ENCODE data around the gene LIPC. TPM values are rescaled to one million over a fixed set of nuclear protein-coding genes. Genes with fewer than 3 reads are reported as not detected.

Gene LIPC
- total RNA-seq, 1 donor from 2014 or later: not detected

DNA sequence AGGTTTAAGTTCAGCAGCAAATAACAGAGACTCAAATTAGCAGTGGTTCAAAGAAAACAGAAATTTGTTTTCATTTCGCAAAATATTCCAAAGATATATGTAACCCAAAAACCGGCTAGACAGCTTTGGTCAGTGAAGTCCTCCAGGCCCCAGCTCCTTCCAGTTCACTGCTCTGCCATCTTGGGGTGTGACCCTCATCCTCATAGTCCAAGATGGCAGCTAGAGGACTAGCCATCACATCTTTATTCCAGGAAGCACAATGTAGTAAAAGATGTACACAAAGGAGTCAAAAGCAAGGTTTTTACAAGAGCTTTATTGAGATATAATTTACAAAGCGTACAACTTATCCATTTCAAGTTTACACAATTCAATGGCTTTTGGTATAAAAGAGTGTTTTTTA lies 107.1 kb downstream of the LIPC start:
- no peak for DNase-seq (ENCODE audit: extremely low spot score in 2 of 2)
- TF ChIP-seq, protein P1, sequence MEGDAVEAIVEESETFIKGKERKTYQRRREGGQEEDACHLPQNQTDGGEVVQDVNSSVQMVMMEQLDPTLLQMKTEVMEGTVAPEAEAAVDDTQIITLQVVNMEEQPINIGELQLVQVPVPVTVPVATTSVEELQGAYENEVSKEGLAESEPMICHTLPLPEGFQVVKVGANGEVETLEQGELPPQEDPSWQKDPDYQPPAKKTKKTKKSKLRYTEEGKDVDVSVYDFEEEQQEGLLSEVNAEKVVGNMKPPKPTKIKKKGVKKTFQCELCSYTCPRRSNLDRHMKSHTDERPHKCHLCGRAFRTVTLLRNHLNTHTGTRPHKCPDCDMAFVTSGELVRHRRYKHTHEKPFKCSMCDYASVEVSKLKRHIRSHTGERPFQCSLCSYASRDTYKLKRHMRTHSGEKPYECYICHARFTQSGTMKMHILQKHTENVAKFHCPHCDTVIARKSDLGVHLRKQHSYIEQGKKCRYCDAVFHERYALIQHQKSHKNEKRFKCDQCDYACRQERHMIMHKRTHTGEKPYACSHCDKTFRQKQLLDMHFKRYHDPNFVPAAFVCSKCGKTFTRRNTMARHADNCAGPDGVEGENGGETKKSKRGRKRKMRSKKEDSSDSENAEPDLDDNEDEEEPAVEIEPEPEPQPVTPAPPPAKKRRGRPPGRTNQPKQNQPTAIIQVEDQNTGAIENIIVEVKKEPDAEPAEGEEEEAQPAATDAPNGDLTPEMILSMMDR (IDR thresholded peaks at IDR 0.05): no peak
- TF ChIP-seq POLR2AphosphoS5 (IDR thresholded peaks at IDR 0.05; ENCODE audit: insufficient read depth in 1 of 2, low read depth in 1 of 2) (no peak), POLR2A (IDR thresholded peaks at IDR 0.05) (no peak)

DNA sequence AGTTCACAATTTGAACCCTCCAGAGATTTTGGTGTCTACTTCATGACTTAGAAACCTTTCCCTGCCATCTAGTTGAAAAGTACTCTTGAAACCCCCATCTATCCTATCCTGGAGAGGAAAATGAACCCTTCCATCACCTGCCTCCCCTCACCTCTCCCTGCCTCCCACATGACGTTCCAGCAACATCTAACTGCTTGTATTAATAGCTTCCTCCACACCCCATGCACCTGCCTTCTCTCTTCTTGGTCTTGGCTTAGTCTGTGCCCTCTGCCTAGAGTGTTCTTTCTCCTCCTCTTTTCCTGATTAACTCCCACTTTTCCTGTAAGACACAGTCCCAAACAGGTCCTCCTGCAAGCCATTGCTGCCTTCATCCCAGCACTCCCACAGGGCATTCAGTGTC lies 107.8 kb downstream of the LIPC start:
- no peak overlapping the region for H3K4me3 ChIP-seq
- no peak overlapping the region for H3K27ac ChIP-seq
- DNase-seq (ENCODE audit: extremely low spot score in 2 of 2): no peak
- no peaks in the 10 kb centered on the region for H3K9me3 ChIP-seq
- H3K27me3 ChIP-seq: no peaks in the 10 kb centered on the region
- TF ChIP-seq POLR2AphosphoS5 (IDR thresholded peaks at IDR 0.05; ENCODE audit: insufficient read depth in 1 of 2, low read depth in 1 of 2) (no peak), POLR2A (IDR thresholded peaks at IDR 0.05) (no peak)
- TF ChIP-seq, protein P1 (IDR thresholded peaks at IDR 0.05): no peak
- H3K4me1 ChIP-seq: no peaks in the 10 kb centered on the region
- intact Hi-C loops (cut with DNase I): no loop called here
- no peaks in the 10 kb centered on the region for H3K36me3 ChIP-seq

More for the DNA sequence above, 107.1 kb downstream of the LIPC start:
- H3K4me1 ChIP-seq: no peaks in the 10 kb centered on the region
- no peaks in the 10 kb centered on the region for H3K9me3 ChIP-seq
- H3K36me3 ChIP-seq: no peaks in the 10 kb centered on the region
- intact Hi-C loops (cut with DNase I): no loop called here
- no peaks in the 10 kb centered on the region for H3K27me3 ChIP-seq
- no peak overlapping the region for H3K27ac ChIP-seq
- H3K4me3 ChIP-seq: no peak overlapping the region

DNA sequence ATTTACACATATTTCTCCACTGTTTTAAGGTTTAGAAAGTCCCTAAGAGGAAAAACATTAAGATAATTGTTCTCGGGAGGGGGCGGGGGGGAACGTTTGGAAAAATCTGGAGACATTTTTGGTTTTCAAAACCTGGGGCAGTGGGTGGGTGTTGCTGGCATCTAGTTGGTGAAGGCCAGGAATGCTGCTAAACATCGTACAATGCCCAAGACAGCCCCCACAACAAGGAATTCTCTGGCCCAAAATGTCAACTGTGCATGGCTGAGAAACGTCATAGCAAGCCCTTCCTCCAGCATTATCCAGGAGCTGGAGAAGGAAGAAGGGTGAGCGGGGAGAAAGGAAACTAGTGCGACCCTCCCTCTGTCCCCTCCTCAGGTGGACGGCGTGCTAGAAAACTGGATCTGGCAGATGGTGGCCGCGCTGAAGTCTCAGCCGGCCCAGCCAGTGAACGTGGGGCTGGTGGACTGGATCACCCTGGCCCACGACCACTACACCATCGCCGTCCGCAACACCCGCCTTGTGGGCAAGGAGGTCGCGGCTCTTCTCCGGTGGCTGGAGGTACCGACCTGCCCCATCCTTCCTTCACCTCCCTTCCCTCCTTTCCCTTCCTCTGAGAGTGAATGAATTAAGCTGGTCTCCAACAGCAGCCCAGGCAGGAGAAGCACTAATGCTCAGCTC lies 109.8 kb downstream of the LIPC start:
- DNase-seq (ENCODE audit: extremely low spot score in 2 of 2): no peak
- H3K27ac ChIP-seq: no peak overlapping the region
- H3K27me3 ChIP-seq: no peaks in the 10 kb centered on the region
- no peak overlapping the region for H3K4me3 ChIP-seq
- no peaks in the 10 kb centered on the region for H3K36me3 ChIP-seq
- TF ChIP-seq POLR2A (IDR thresholded peaks at IDR 0.05) (no peak), POLR2AphosphoS5 (IDR thresholded peaks at IDR 0.05; ENCODE audit: insufficient read depth in 1 of 2, low read depth in 1 of 2) (no peak)
- TF ChIP-seq, protein P1 (IDR thresholded peaks at IDR 0.05): no peak
- no peaks in the 10 kb centered on the region for H3K9me3 ChIP-seq
- H3K4me1 ChIP-seq: no peaks in the 10 kb centered on the region
- intact Hi-C loops (cut with DNase I): no loop called here

DNA sequence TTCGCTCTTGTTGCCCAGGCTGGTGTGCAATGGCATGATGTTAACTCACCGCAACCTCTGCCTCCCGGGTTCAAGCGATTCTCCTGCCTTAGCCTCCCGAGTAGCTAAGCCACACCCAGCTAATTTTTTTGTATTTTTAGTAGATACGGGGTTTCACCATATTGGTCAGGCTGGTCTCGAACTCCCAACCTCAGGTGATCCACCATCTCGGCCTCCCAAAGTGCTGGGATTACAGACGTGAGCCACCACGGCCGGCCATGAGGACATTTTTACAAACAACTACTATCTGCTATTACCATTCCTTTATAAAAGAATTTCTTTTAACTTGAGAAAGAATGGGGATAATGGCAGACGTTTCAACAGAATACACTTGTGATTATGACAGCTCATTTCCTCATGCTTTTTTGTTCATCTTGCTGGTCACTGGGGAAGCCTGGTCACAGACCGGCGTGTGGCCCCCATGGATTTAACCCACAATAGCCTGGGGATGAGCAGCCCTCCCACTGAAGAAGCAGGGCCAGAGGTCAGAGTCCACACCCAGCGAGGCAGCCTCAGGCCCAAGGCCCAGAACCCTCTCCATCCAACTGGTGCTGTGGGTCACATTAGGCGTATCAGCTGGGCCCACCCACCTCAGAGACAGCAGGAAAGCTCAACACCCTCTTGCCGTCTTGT lies 112.0 kb downstream of the LIPC start:
- H3K4me1 ChIP-seq: peaks cover 6% of the 10 kb centered on the region

More for the DNA sequence above, 112.0 kb downstream of the LIPC start:
- Histone ChIP-seq H3K27ac (no peak overlapping the region), H3K27me3 (no peaks in the 10 kb centered on the region), H3K36me3 (no peaks in the 10 kb centered on the region), H3K9me3 (no peaks in the 10 kb centered on the region), H3K4me3 (no peak overlapping the region)
- intact Hi-C loops (cut with DNase I): no loop called here
- DNase-seq (ENCODE audit: extremely low spot score in 2 of 2): no peak
- TF ChIP-seq, protein P1 (IDR thresholded peaks at IDR 0.05): no peak
- TF ChIP-seq POLR2A (IDR thresholded peaks at IDR 0.05): no peak
- no peak for TF ChIP-seq POLR2AphosphoS5 (IDR thresholded peaks at IDR 0.05; ENCODE audit: insufficient read depth in 1 of 2, low read depth in 1 of 2)
